Stomach (tissue), 4 donors: ENCODE data around the gene IQUB.

Experiments
- EP300 ChIP-seq: sonication (generic); formaldehyde crosslinking; IDR thresholded peaks from one replicate; pipeline ENCODE4 v1.6.1; 2017; ENCODE audit warnings: antibody characterized with exemption
- POLR2A ChIP-seq, 4 donors: fragments of 450-650 bp; IDR thresholded peaks; one replicate each; pipeline ENCODE4 v1.6.1; 2016; ENCODE audit warnings: antibody characterized with exemption in 4 of 4, control low read depth in 2 of 4, mild to moderate bottlenecking in 1 of 4, moderate library complexity in 1 of 4
- POLR2AphosphoS5 ChIP-seq, 3 donors: sonication (generic); formaldehyde crosslinking; IDR thresholded peaks; one replicate each; pipeline ENCODE4 v1.6.1; 2016; ENCODE audit warnings: antibody characterized with exemption in 3 of 3
- TF ChIP-seq, protein P1 (sequence below), 7 experiments: fragments of 450-650 bp in 4 of 7; fragments of 200-600 bp in 3 of 7; sonication (generic) in 3 of 7; IDR thresholded peaks; one replicate each; pipeline ENCODE4 v1.5.1; 2016 to 2019; ENCODE audit warnings: antibody characterized with exemption in 7 of 7, control low read depth in 2 of 7, mild to moderate bottlenecking in 1 of 7

GRCh38 chr7:123535517-123535916 is 1.1 kb upstream of the IQUB start:
- no peak for TF ChIP-seq POLR2AphosphoS5 (IDR thresholded peaks at IDR 0.05)
- TF ChIP-seq, protein P1, sequence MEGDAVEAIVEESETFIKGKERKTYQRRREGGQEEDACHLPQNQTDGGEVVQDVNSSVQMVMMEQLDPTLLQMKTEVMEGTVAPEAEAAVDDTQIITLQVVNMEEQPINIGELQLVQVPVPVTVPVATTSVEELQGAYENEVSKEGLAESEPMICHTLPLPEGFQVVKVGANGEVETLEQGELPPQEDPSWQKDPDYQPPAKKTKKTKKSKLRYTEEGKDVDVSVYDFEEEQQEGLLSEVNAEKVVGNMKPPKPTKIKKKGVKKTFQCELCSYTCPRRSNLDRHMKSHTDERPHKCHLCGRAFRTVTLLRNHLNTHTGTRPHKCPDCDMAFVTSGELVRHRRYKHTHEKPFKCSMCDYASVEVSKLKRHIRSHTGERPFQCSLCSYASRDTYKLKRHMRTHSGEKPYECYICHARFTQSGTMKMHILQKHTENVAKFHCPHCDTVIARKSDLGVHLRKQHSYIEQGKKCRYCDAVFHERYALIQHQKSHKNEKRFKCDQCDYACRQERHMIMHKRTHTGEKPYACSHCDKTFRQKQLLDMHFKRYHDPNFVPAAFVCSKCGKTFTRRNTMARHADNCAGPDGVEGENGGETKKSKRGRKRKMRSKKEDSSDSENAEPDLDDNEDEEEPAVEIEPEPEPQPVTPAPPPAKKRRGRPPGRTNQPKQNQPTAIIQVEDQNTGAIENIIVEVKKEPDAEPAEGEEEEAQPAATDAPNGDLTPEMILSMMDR (IDR thresholded peaks at IDR 0.05), result no peak
- no peak for TF ChIP-seq POLR2A (IDR thresholded peaks at IDR 0.05)
- TF ChIP-seq EP300, result no peak
